Activated CD4-positive, alpha-beta T cell treated with anti-CD3 and anti-CD28 coated beads, Interleukin-2, amount 10 ng/mL, durations not matched to agents 24 days and 14 days (primary cell): ENCODE results near the gene RBM22. TPM values are rescaled to one million over a fixed set of nuclear protein-coding genes. Genes with fewer than 3 reads are reported as not detected.

Experiments
- DNase-seq: peaks from one replicate; pipeline ENCODE4 v3.0.0; 2022
- H3K27ac Mint-ChIP-seq: one replicate; pipeline ENCODE4 v1.8.0; 2022; ENCODE audit warnings: mild to moderate bottlenecking, mixed read lengths
- H3K27me3 Mint-ChIP-seq: one replicate; pipeline ENCODE4 v1.8.0; 2022; ENCODE audit warnings: mixed read lengths
- H3K36me3 Mint-ChIP-seq: one replicate; pipeline ENCODE4 v1.8.0; 2022; ENCODE audit warnings: low read depth, mild to moderate bottlenecking, mixed read lengths
- H3K4me1 Mint-ChIP-seq: one replicate; pipeline ENCODE4 v1.8.0; 2021; ENCODE audit warnings: mixed read lengths
- H3K4me3 Mint-ChIP-seq: one replicate; pipeline ENCODE4 v1.8.0; 2022; ENCODE audit warnings: mild to moderate bottlenecking, moderate library complexity, mixed read lengths
- H3K9me3 Mint-ChIP-seq: one replicate; pipeline ENCODE4 v1.8.0; 2021; ENCODE audit warnings: mixed read lengths
- intact Hi-C: fragments of 100-400 bp; cut with micrococcal nuclease; formaldehyde crosslinking; loops from one replicate; pipeline ENCODE4 v1.15.1; 2023
- total RNA-seq: library from RNA; stranded (reverse); gene quantifications from 2 replicates; pipeline ENCODE4 v1.2.3, GENCODE V29; 2022

Gene RBM22
- total RNA-seq, 1 donor from 2014 or later = 78.4 TPM

DNA sequence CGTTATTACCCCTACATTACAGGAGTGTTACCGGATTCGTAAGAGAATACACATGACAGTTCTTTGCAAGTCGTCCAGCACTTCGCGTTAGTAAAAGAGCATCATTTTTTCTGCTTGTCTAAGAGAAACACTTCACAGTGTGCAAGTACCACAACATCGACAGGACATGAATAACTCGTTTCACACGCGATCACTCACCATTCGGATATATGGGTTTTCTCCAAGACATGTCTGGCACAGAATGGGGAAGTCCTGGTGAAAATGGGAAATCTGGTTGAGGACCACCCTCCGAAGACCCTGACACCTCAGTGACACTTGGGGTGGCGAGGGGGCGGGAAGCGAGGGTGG lies 642 bp downstream of the RBM22 start:
- intact Hi-C loops = loop anchor here (1.0 to 5.0 kb wide), 5 partner anchors 37 to 552 kb away; partner anchors contain the start of genes GM2A and TNIP1
- no peak for DNase-seq
- Mint-ChIP-seq H3K36me3 (peaks cover 28% of the 10 kb centered on the region), H3K4me3 (no peak overlapping the region), H3K27me3 (no peaks in the 10 kb centered on the region), H3K9me3 (no peaks in the 10 kb centered on the region), H3K27ac (no peak overlapping the region), H3K4me1 (peaks cover 12% of the 10 kb centered on the region)

GRCh38 chr5:150694612-150695011 lies 6.2 kb downstream of the RBM22 start:
- Mint-ChIP-seq H3K4me3 (no peak overlapping the region), H3K4me1 (peaks cover 12% of the 10 kb centered on the region), H3K27me3 (no peaks in the 10 kb centered on the region), H3K9me3 (no peaks in the 10 kb centered on the region), H3K36me3 (peaks cover 71% of the 10 kb centered on the region), H3K27ac (no peak overlapping the region)
- no peak for DNase-seq
- intact Hi-C loops = no loop called here

- H3K4me3 Mint-ChIP-seq = no peak overlapping the region
- intact Hi-C loops = no loop called here
- no peaks in the 10 kb centered on the region for H3K27me3 Mint-ChIP-seq
- peaks cover 68% of the 10 kb centered on the region for H3K36me3 Mint-ChIP-seq
- H3K9me3 Mint-ChIP-seq = no peaks in the 10 kb centered on the region
- no peak for DNase-seq
- peaks cover 2% of the 10 kb centered on the region for H3K4me1 Mint-ChIP-seq
- H3K27ac Mint-ChIP-seq = no peak overlapping the region
Observed at GRCh38 chr5:150692276-150692675, 8.6 kb downstream of the RBM22 start.

DNA sequence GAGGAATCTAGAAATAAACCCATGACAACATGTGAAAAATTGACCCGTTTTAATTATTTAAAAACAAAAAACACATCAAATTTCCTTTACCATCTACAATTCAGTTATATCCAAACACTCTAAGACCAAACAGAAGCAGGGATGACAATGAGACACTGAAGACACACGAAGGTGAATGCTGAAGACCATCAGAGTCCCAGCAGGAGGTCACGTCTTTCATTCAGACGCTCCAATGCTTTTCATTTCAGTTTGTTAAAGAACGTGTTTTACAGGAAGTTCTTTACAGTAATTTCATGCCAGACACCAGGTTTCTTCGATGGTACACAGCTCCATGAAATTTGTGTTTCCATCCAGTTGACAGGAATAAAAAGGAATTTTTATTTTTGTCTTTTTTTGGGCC lies 10.1 kb downstream of the RBM22 start:
- H3K27me3 Mint-ChIP-seq = no peaks in the 10 kb centered on the region
- intact Hi-C loops = no loop called here
- no peaks in the 10 kb centered on the region for H3K4me1 Mint-ChIP-seq
- DNase-seq = no peak
- H3K27ac Mint-ChIP-seq = no peak overlapping the region
- H3K4me3 Mint-ChIP-seq = no peak overlapping the region
- H3K36me3 Mint-ChIP-seq = peaks cover 59% of the 10 kb centered on the region
- no peaks in the 10 kb centered on the region for H3K9me3 Mint-ChIP-seq

DNA sequence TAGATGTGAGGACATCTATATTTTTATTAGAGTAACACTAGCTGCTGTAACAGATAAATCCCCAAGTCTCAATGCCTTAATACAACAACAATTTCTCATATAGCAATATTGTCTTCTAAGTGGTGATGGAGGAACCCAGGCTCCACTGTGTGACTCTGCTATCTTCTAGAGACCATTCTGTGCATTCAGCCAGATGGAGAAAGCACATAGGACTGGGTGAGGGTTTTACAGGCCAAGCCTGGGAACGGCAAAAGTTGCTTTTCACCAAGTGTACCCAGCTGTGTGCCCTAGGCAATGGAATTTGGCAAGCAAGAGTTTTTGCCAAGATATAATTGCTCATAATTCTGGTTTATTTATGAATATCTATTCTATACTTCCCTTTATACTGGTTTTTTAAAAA lies 11.7 kb downstream of the RBM22 start:
- Mint-ChIP-seq H3K9me3 (no peaks in the 10 kb centered on the region), H3K36me3 (peaks cover 44% of the 10 kb centered on the region), H3K4me1 (no peaks in the 10 kb centered on the region), H3K4me3 (no peak overlapping the region), H3K27me3 (no peaks in the 10 kb centered on the region), H3K27ac (no peak overlapping the region)
- no peak for DNase-seq
- intact Hi-C loops = no loop called here

- Mint-ChIP-seq H3K9me3 (no peaks in the 10 kb centered on the region), H3K36me3 (no peaks in the 10 kb centered on the region)
Observed at GRCh38 chr5:150676578-150676977, 24.3 kb downstream of the RBM22 start.

GRCh38 chr5:150675069-150675468 lies 25.8 kb downstream of the RBM22 start:
- Mint-ChIP-seq H3K4me3 (no peak overlapping the region), H3K36me3 (no peaks in the 10 kb centered on the region), H3K9me3 (no peaks in the 10 kb centered on the region), H3K4me1 (peaks cover 3% of the 10 kb centered on the region), H3K27ac (no peak overlapping the region), H3K27me3 (peaks cover 20% of the 10 kb centered on the region)
- DNase-seq = no peak
- intact Hi-C loops = no loop called here

More at GRCh38 chr5:150676578-150676977, 24.3 kb downstream of the RBM22 start:
- Mint-ChIP-seq H3K27me3 (peaks cover 6% of the 10 kb centered on the region), H3K4me3 (no peak overlapping the region), H3K4me1 (peaks cover 3% of the 10 kb centered on the region), H3K27ac (no peak overlapping the region)
- DNase-seq = no peak
- intact Hi-C loops = no loop called here

- no peaks in the 10 kb centered on the region for H3K9me3 Mint-ChIP-seq
- H3K4me1 Mint-ChIP-seq = peaks cover 3% of the 10 kb centered on the region
- no peak overlapping the region for H3K4me3 Mint-ChIP-seq
- H3K27ac Mint-ChIP-seq = no peak overlapping the region
- DNase-seq = no peak
- peaks cover 23% of the 10 kb centered on the region for H3K27me3 Mint-ChIP-seq
- H3K36me3 Mint-ChIP-seq = no peaks in the 10 kb centered on the region
- intact Hi-C loops = no loop called here
Observed at GRCh38 chr5:150674341-150674821, 26.5 kb downstream of the RBM22 start.

DNA sequence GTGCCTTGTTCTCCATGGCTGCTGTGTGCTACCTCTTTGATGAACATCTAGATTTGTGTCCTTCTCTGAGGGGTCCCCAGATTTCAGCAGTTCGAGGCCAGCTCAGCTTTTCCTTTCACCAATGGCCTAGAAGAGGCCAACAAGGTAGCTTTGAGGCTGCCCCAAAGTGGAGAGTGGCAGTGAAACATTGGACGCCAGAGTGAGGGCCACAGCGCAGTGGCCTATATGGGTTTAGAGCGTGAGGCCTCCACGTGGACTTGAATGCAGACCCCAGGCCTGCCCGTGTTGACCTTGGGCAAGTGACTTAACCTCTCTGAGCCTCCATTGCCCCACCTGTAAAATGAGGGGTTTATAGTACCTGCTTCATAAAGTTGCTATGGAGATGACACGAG lies 28.0 kb downstream of the RBM22 start:
- Mint-ChIP-seq H3K27ac (no peak overlapping the region), H3K36me3 (no peaks in the 10 kb centered on the region), H3K4me1 (peaks cover 3% of the 10 kb centered on the region), H3K9me3 (no peaks in the 10 kb centered on the region), H3K27me3 (peaks cover 25% of the 10 kb centered on the region), H3K4me3 (peak overlapping the region; percentile 80)
- intact Hi-C loops = no loop called here
- DNase-seq = no peak

GRCh38 chr5:150672237-150672883 lies 28.5 kb downstream of the RBM22 start:
- no peaks in the 10 kb centered on the region for H3K36me3 Mint-ChIP-seq

DNA sequence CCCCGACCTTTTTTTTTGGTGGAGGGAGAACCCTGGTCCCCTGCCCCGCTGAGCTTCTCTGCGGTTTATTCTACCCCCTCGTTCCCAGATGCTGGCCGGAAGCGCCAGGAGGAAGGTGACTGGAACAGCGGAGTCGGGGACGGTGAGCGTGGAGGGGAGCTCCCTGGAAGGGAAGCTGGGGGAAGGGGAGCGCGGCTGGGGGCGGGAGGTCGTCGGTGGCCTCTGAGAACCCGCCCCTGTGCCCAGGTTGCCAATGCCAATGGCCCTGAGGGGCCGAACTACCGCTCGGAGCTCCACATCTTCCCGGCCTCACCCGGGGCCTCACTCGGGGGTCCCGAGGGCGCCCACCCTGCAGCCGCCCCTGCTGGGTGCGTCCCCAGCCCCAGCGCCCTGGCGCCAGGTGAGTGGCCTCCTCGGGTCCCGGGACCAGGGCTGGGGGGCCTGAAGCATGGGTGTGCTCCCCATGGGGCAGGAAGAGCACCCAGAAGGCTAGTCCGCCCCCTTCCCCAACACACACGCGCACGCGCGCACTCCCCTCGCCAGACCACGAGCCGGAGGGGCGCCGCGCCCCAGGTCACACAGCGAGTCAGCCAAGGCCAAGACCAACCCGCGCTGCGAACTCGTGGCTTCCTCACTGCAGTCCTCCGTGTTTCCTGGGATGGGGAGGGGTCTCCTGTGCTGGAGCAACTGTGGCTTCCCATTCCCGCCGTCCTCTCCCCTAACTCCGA lies 29.2 kb downstream of the RBM22 start:
- intact Hi-C loops = no loop called here
- H3K27me3 Mint-ChIP-seq = peaks cover 25% of the 10 kb centered on the region
- H3K4me3 Mint-ChIP-seq = peak overlapping the region; percentile 80
- no peaks in the 10 kb centered on the region for H3K9me3 Mint-ChIP-seq
- H3K4me1 Mint-ChIP-seq = peaks cover 3% of the 10 kb centered on the region
- DNase-seq = peak; percentile 68
- H3K27ac Mint-ChIP-seq = no peak overlapping the region
- H3K36me3 Mint-ChIP-seq = no peaks in the 10 kb centered on the region

More at GRCh38 chr5:150672237-150672883, 28.5 kb downstream of the RBM22 start:
- peaks cover 25% of the 10 kb centered on the region for H3K27me3 Mint-ChIP-seq
- intact Hi-C loops = no loop called here
- peaks cover 3% of the 10 kb centered on the region for H3K4me1 Mint-ChIP-seq
- no peak overlapping the region for H3K27ac Mint-ChIP-seq
- no peaks in the 10 kb centered on the region for H3K9me3 Mint-ChIP-seq
- peak overlapping the region; percentile 80 for H3K4me3 Mint-ChIP-seq
- peak; percentile 74 for DNase-seq

DNA sequence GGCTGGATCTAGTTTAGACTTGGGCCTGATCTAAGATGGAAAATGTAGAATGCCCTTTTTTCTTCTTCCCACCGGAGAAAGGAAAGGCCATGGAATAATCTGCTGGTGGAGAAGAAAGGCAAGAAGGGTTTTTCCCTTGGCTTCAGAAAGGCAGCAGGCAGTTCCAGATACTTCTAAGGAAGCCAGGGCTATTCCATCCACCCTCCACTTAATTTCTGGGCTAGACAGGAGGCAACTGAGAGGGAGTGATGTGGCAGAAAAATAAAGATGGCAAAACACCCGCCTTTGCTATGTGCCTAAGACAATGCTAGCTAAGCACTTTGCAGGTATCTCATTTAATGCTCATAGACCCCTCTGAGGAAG lies 29.9 kb downstream of the RBM22 start:
- peaks cover 3% of the 10 kb centered on the region for H3K4me1 Mint-ChIP-seq
- H3K27ac Mint-ChIP-seq = no peak overlapping the region
- H3K4me3 Mint-ChIP-seq = peak overlapping the region; percentile 58
- peaks cover 25% of the 10 kb centered on the region for H3K27me3 Mint-ChIP-seq
- no peaks in the 10 kb centered on the region for H3K36me3 Mint-ChIP-seq
- DNase-seq = no peak
- intact Hi-C loops = no loop called here
- H3K9me3 Mint-ChIP-seq = no peaks in the 10 kb centered on the region

DNA sequence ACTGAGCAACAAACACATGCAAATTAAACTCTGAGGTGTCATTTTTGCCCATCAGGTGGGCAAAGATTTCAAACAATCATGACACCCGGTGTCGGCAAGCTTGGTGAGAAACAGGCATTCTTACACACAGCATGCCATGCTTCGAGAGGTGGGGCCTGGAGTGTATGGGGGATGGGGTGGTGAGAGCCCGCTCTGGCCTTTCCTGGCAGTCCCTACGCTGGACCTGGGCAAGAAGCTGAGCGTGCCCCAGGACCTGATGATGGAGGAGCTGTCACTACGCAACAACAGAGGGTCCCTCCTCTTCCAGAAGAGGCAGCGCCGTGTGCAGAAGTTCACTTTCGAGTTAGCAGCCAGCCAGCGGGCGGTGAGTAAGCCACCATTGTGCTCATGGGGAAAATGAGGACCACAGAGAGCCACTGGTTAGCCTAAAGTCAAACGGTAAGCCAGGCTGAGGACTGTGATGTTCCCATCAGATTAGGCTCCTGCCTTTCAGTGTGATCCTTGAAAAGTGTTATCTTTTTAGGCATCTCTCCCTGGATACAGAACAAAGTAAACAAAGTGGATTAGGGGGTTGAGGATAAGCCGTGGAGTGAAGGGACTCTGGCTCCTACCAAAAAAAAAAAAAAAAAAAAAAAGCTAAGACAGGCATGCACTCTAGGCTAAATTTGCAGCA lies 30.5 kb downstream of the RBM22 start:
- H3K4me1 Mint-ChIP-seq = peaks cover 3% of the 10 kb centered on the region
- no peak overlapping the region for H3K27ac Mint-ChIP-seq
- no peaks in the 10 kb centered on the region for H3K9me3 Mint-ChIP-seq
- DNase-seq = no peak
- peak overlapping the region; percentile 58 for H3K4me3 Mint-ChIP-seq
- no peaks in the 10 kb centered on the region for H3K36me3 Mint-ChIP-seq
- intact Hi-C loops = no loop called here
- H3K27me3 Mint-ChIP-seq = peaks cover 25% of the 10 kb centered on the region

GRCh38 chr5:150665044-150665443 lies 35.8 kb downstream of the RBM22 start:
- intact Hi-C loops = no loop called here
- no peaks in the 10 kb centered on the region for H3K36me3 Mint-ChIP-seq
- no peaks in the 10 kb centered on the region for H3K4me1 Mint-ChIP-seq

More at GRCh38 chr5:150665044-150665443, 35.8 kb downstream of the RBM22 start:
- Mint-ChIP-seq H3K27me3 (peaks cover 24% of the 10 kb centered on the region), H3K27ac (no peak overlapping the region), H3K4me3 (no peak overlapping the region), H3K9me3 (no peaks in the 10 kb centered on the region)
- no peak for DNase-seq
